Endothelial cell (in vitro differentiated cells): ENCODE measurements around the gene MARCOL. TPM values are rescaled to one million over a fixed set of nuclear protein-coding genes. Genes with fewer than 3 reads are reported as not detected.

Experiments used
- DNase-seq: peaks from one replicate; pipeline ENCODE4 v3.0.0; 2021; ENCODE audit warnings: low spot score
- H3K27ac Mint-ChIP-seq: one replicate; pipeline ENCODE4 v1.8.0; 2021; ENCODE audit warnings: mixed read lengths, inconsistent platforms; ENCODE audit not compliant: unreplicated experiment
- H3K27me3 Mint-ChIP-seq: one replicate; pipeline ENCODE4 v1.8.0; 2021; ENCODE audit warnings: mild to moderate bottlenecking, moderate library complexity, mixed read lengths, inconsistent platforms; ENCODE audit not compliant: unreplicated experiment
- H3K36me3 Mint-ChIP-seq: one replicate; pipeline ENCODE4 v1.8.0; 2021; ENCODE audit warnings: mild to moderate bottlenecking, low read depth, mixed read lengths, inconsistent platforms; ENCODE audit not compliant: unreplicated experiment
- H3K4me1 Mint-ChIP-seq: one replicate; pipeline ENCODE4 v1.8.0; 2021; ENCODE audit warnings: mild to moderate bottlenecking, mixed read lengths, inconsistent platforms; ENCODE audit not compliant: unreplicated experiment
- H3K4me3 Mint-ChIP-seq: one replicate; pipeline ENCODE4 v1.8.0; 2021; ENCODE audit warnings: mild to moderate bottlenecking, mixed read lengths, inconsistent platforms; ENCODE audit not compliant: unreplicated experiment
- H3K9me3 Mint-ChIP-seq: one replicate; pipeline ENCODE4 v1.8.0; 2021; ENCODE audit warnings: mixed read lengths, inconsistent platforms; ENCODE audit not compliant: unreplicated experiment
- total RNA-seq: library from RNA; stranded (reverse); fragmentation: NEBNext Ultra II Directional; extraction: Animal tissue kit (Norgen Biotek cat#: 25700); gene quantifications from one replicate; pipeline ENCODE4 v1.2.1, GENCODE V29; 2021; ENCODE audit not compliant: unreplicated experiment
- TF ChIP-seq, protein P1 (sequence below): fragments of 200-600 bp; sonication (generic); IDR thresholded peaks from one replicate; pipeline ENCODE4 v1.5.0; 2021; ENCODE audit warnings: antibody characterized with exemption; ENCODE audit not compliant: unreplicated experiment

Gene MARCOL
- total RNA-seq, 1 donor from 2014 or later, result not detected

DNA sequence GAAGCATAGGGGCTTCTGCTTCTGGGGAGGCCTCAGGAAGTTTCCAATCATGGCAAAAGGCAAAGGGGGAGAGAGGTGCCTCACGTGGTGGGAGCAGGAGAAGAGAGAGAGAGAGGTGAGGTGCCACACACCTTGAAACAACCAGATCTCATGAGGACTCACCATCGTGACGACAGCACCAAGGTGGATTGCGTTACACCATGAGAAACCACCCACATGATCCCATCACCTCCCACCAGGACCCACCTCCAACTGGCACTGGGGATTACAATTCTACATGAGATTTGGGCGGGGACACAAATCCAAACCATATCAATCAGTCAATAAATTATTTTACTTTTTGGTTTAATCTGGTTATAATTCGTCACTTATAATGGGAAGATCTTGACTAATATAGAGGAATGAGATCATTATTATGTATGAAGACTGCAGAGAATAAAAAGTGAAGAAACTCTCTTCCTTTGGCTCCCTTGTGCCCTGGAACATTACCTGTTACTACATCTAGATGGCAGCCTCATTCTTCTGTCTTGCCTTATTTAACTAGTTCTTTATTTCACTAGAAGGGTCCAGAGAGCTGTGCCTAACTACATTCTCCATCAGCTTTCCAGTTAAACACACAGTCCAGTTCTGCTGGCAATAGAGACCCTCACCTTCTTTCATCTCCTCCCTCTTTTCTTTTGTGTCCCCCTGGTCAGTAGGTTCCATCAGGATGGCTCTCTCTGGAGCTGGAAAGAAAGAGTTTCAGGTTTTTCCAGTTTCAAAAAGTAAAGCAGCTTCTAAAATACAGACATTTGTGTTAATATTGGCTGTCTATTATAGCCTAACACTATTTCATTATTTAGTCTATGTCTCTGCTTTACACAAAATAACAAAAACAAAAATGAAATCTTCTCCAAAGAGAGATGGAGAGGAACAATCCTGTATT lies 52.2 kb downstream of the MARCOL start:
- Mint-ChIP-seq H3K36me3 (no peaks in the 10 kb centered on the region), H3K4me3 (no peak overlapping the region), H3K9me3 (no peaks in the 10 kb centered on the region), H3K4me1 (no peaks in the 10 kb centered on the region), H3K27me3 (no peaks in the 10 kb centered on the region), H3K27ac (no peak overlapping the region)
- DNase-seq, result no peak
- TF ChIP-seq, protein P1, sequence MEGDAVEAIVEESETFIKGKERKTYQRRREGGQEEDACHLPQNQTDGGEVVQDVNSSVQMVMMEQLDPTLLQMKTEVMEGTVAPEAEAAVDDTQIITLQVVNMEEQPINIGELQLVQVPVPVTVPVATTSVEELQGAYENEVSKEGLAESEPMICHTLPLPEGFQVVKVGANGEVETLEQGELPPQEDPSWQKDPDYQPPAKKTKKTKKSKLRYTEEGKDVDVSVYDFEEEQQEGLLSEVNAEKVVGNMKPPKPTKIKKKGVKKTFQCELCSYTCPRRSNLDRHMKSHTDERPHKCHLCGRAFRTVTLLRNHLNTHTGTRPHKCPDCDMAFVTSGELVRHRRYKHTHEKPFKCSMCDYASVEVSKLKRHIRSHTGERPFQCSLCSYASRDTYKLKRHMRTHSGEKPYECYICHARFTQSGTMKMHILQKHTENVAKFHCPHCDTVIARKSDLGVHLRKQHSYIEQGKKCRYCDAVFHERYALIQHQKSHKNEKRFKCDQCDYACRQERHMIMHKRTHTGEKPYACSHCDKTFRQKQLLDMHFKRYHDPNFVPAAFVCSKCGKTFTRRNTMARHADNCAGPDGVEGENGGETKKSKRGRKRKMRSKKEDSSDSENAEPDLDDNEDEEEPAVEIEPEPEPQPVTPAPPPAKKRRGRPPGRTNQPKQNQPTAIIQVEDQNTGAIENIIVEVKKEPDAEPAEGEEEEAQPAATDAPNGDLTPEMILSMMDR, result no peak

Other genes starting within 250 kb of the MARCOL start
- gene SPINK5, start 174.5 kb upstream of the MARCOL start, total RNA-seq, result 4.3 TPM
- not detected for gene SPINK14, start 70.0 kb upstream of the MARCOL start, total RNA-seq
- not detected for gene SPINK6, start 35.5 kb upstream of the MARCOL start, total RNA-seq
- not detected for gene SPINK13, start 30.3 kb downstream of the MARCOL start, total RNA-seq
- not detected for gene SPINK7, start 73.9 kb downstream of the MARCOL start, total RNA-seq
- not detected for gene SPINK9, start 97.0 kb downstream of the MARCOL start, total RNA-seq
- gene FBXO38, start 145.4 kb downstream of the MARCOL start, total RNA-seq, result 50.0 TPM